HG03039 (cell line): ENCODE results near the gene CPA2.
"Not testable (repeated sequence)": the region's sequence is repeated elsewhere in the genome, so short reads cannot be mapped to it uniquely, and the experiment has no call there.

ENCODE experiments used
- ATAC-seq: cut with Tn5 transposase; IDR thresholded peaks from one replicate; pipeline ENCODE4 v1.9.1; 2021; ENCODE audit warnings: mild to moderate bottlenecking, moderate library complexity; ENCODE audit not compliant: unreplicated experiment

Gene CPA2

GRCh38 chr7:130249626-130250025 is 17.0 kb upstream of the CPA2 start:
- ATAC-seq, result not testable (repeated sequence)

GRCh38 chr7:130254555-130254954 is 12.1 kb upstream of the CPA2 start:
- ATAC-seq, result no peak

- no peak for ATAC-seq
Observed at GRCh38 chr7:130256704-130257103, 10.0 kb upstream of the CPA2 start.

GRCh38 chr7:130258494-130259078 is 8.1 kb upstream of the CPA2 start:
- ATAC-seq, result no peak

- ATAC-seq, result no peak
Observed at GRCh38 chr7:130262448-130262847, 4.2 kb upstream of the CPA2 start.

GRCh38 chr7:130263130-130263529 is 3.5 kb upstream of the CPA2 start:
- no peak for ATAC-seq

GRCh38 chr7:130266961-130267321 is 278 bp downstream of the CPA2 start:
- ATAC-seq, result no peak

GRCh38 chr7:130268463-130269317 is 2.0 kb downstream of the CPA2 start:
- no peak for ATAC-seq

- no peak for ATAC-seq
Observed at GRCh38 chr7:130269318-130269694, 2.6 kb downstream of the CPA2 start.

GRCh38 chr7:130270947-130271800 is 4.5 kb downstream of the CPA2 start:
- no peak for ATAC-seq

GRCh38 chr7:130272381-130273080 is 5.9 kb downstream of the CPA2 start:
- ATAC-seq, result no peak

- ATAC-seq, result no peak
Observed at GRCh38 chr7:130273081-130273932, 6.6 kb downstream of the CPA2 start.

GRCh38 chr7:130273933-130274255 is 7.2 kb downstream of the CPA2 start:
- ATAC-seq, result no peak

GRCh38 chr7:130274296-130274695 is 7.6 kb downstream of the CPA2 start:
- no peak for ATAC-seq

GRCh38 chr7:130274983-130275591 is 8.4 kb downstream of the CPA2 start:
- ATAC-seq, result no peak

- ATAC-seq, result no peak
Observed at GRCh38 chr7:130275826-130276297, 9.2 kb downstream of the CPA2 start.

GRCh38 chr7:130276796-130277762 is 10.4 kb downstream of the CPA2 start:
- ATAC-seq, result no peak

- no peak for ATAC-seq
Observed at GRCh38 chr7:130277763-130278643, 11.3 kb downstream of the CPA2 start.
